GM12801 (cell line): ENCODE results near the gene EXTL1.

ENCODE experiments used
- CTCF ChIP-seq: IDR thresholded peaks from one replicate; pipeline ENCODE4 v1.5.1; 2011; ENCODE audit warnings: control low read depth; ENCODE audit not compliant: insufficient read length; ENCODE audit errors: extremely low read depth

EXTL1 gene

GRCh38 chr1:26028490-26028980, 7.0 kb downstream of the EXTL1 start:
- no peak for TF ChIP-seq CTCF

GRCh38 chr1:26029054-26029863, 7.7 kb downstream of the EXTL1 start:
- no peak for TF ChIP-seq CTCF

- TF ChIP-seq CTCF: no peak
These were observed 8.4 kb downstream of the EXTL1 start for GRCh38 chr1:26029864-26030481.

- TF ChIP-seq CTCF: no peak
These were observed 9.6 kb downstream of the EXTL1 start for GRCh38 chr1:26031196-26031595.

- no peak for TF ChIP-seq CTCF
These were observed 10.1 kb downstream of the EXTL1 start for GRCh38 chr1:26031611-26032220.

- no peak for TF ChIP-seq CTCF
These were observed 11.2 kb downstream of the EXTL1 start for GRCh38 chr1:26032656-26033357.

- no peak for TF ChIP-seq CTCF
These were observed 13.1 kb downstream of the EXTL1 start for GRCh38 chr1:26034504-26035202.
